A549 (cell line): ENCODE measurements around the gene LGALS3BP. TPM values are rescaled to one million over a fixed set of nuclear protein-coding genes. Genes with fewer than 3 reads are reported as not detected.
A peak's percentile ranks its signal among the peaks of the same experiment; 100 is the strongest.

Source experiments
- ATAC-seq, 2 experiments: fragments of 200-7000 bp in 1 of 2; fragments of >200 bp in 1 of 2; cut with Nextera tagmentation in 1 of 2; cut with Tn5 transposase in 1 of 2; 3 replicates each; pipeline versions ENCODE4 v1.8.0 to v1.9.1; 2018 to 2020; ENCODE audit warnings: mild to moderate bottlenecking in 1 of 2, moderate library complexity in 1 of 2
- CTCF ChIA-PET: fragments of 300-600 bp; sonication (Branson Sonifier 250); formaldehyde crosslinking; extraction: SDS; loops from one replicate; lab custom pipeline; 2021; ENCODE audit warnings: antibody characterized with exemption, inconsistent platforms; lab: Yijun Ruan, JAX
- POLR2A ChIA-PET: fragments of 350-600 bp; formaldehyde crosslinking; extraction: SDS; loops from one replicate; lab custom pipeline; 2021; ENCODE audit warnings: antibody characterized with exemption, inconsistent platforms; lab: Yijun Ruan, JAX
- DNase-seq, 2 experiments: peaks; one replicate each; pipeline versions ENCODE4 v3.0.0 to v3.0.0-alpha.2; 2011 to 2016; ENCODE audit warnings: low read depth in 1 of 2, low spot score in 1 of 2
- FAIRE-seq: peaks from 2 replicates; lab custom pipeline; 2011; peaks lifted over from hg19 to GRCh38; lab: Jason Lieb, UNC
- H3K27ac ChIP-seq, 2 experiments: fragments of >200 bp; sonication (Bioruptor Twin); formaldehyde crosslinking; 3 replicates each; pipeline ENCODE4 v1.5.1; 2016 to 2017
- H3K4me1 ChIP-seq: fragments of >200 bp; sonication (Bioruptor Twin); formaldehyde crosslinking; 3 replicates; pipeline ENCODE4 v1.6.1; 2016
- H3K4me2 ChIP-seq: fragments of >200 bp; sonication (Bioruptor Twin); formaldehyde crosslinking; 3 replicates; pipeline ENCODE4 v1.6.1; 2016
- H3K4me3 ChIP-seq: fragments of >200 bp; sonication (Bioruptor Twin); formaldehyde crosslinking; 3 replicates; pipeline ENCODE4 v1.5.1; 2016
- H3K9me3 ChIP-seq: fragments of >200 bp; sonication (Bioruptor Twin); formaldehyde crosslinking; 3 replicates; pipeline ENCODE4 v1.6.1; 2016
- BHLHE40 ChIP-seq: IDR thresholded peaks from 2 replicates; pipeline ENCODE4 v1.6.1; 2012; ENCODE audit warnings: low read depth, low read length, inconsistent platforms
- CEBPB ChIP-seq, 2 experiments: fragments of >200 bp in 1 of 2; sonication (Bioruptor Twin) in 1 of 2; formaldehyde crosslinking in 1 of 2; IDR thresholded peaks; 2 replicates each; pipeline ENCODE4 v1.6.1; 2012 to 2016
- CHD2 ChIP-seq: fragments of 150-350 bp; IDR thresholded peaks from 2 replicates; pipeline ENCODE4 v1.6.1; 2014; ENCODE audit warnings: low read length; ENCODE audit not compliant: partially characterized antibody
- GATA3 ChIP-seq: IDR thresholded peaks from 2 replicates; pipeline ENCODE4 v1.6.1; 2012; ENCODE audit warnings: borderline replicate concordance
- HOXA7 ChIP-seq: fragments of 250-450 bp; sonication (Bioruptor Pico); IDR thresholded peaks from 2 replicates; pipeline ENCODE4 v1.5.0; 2020; ENCODE audit warnings: mild to moderate bottlenecking, moderate library complexity
- HOXB5 ChIP-seq: fragments of 250-450 bp; sonication (Bioruptor Pico); IDR thresholded peaks from 2 replicates; pipeline ENCODE4 v1.5.0; 2020; ENCODE audit warnings: mild to moderate bottlenecking, moderate library complexity
- MYC ChIP-seq: IDR thresholded peaks from 2 replicates; pipeline ENCODE4 v1.6.1; 2012; ENCODE audit warnings: mild to moderate bottlenecking, inconsistent platforms, low read length, improper control_type of control experiment, borderline replicate concordance
- NFE2L2 ChIP-seq: fragments of 150-350 bp; conservative IDR thresholded peaks from 2 replicates; pipeline ENCODE4 v1.6.1; 2014; ENCODE audit warnings: low read length
- PHF8 ChIP-seq: fragments of 200-600 bp; sonication (generic); IDR thresholded peaks from 2 replicates; pipeline ENCODE4 v1.6.1; 2016; ENCODE audit warnings: low read depth, mild to moderate bottlenecking, antibody characterized with exemption, moderate library complexity, borderline replicate concordance
- POLR2AphosphoS2 ChIP-seq: conservative IDR thresholded peaks from 2 replicates; pipeline ENCODE4 v1.6.1; 2012; ENCODE audit warnings: low read length, improper control_type of control experiment, inconsistent platforms
- RARB ChIP-seq: fragments of 250-450 bp; sonication (Bioruptor Pico); IDR thresholded peaks from 2 replicates; pipeline ENCODE4 v1.8.0; 2021; ENCODE audit warnings: mild to moderate bottlenecking, moderate library complexity
- USF2 ChIP-seq: fragments of 450-650 bp; IDR thresholded peaks from 2 replicates; pipeline ENCODE4 v1.6.1; 2014; ENCODE audit warnings: antibody characterized with exemption
- ZFP36 ChIP-seq: fragments of 450-650 bp; IDR thresholded peaks from 2 replicates; pipeline ENCODE4 v1.6.1; 2014; ENCODE audit warnings: borderline replicate concordance; ENCODE audit not compliant: partially characterized antibody
- whole genome bisulfite sequencing: methylation state at CpG from one replicate; pipeline ENCODE4 v1.1.6; 2017; ENCODE audit errors: missing lambda C conversion rate; 5-methylcytosine and 5-hydroxymethylcytosine counted together
- polyA plus RNA-seq, 4 experiments: library from polyadenylated mRNA; depleted of rRNA in 3 of 4; stranded (reverse); fragments of >200 nt; fragmentation: RNase III in 1 of 4; extraction: RNeasy Plus Mini Kit Qiagen cat#74134 plus additional on column Dnase treatment in 1 of 4; gene quantifications; 2 replicates in 3 of 4; 3 replicates in 1 of 4; pipeline ENCODE4 v1.2.3, GENCODE V29; 2011 to 2017
- TF ChIP-seq, protein P1 (sequence below): fragments of >200 bp; sonication (Bioruptor Twin); formaldehyde crosslinking; IDR thresholded peaks from 3 replicates; pipeline ENCODE4 v1.6.1; 2016
- TF ChIP-seq, protein P2 (sequence below): fragments of >200 bp; sonication (Bioruptor Twin); formaldehyde crosslinking; IDR thresholded peaks from 2 replicates; pipeline ENCODE4 v1.6.1; 2016
- TF ChIP-seq, protein P3 (sequence below): IDR thresholded peaks from 2 replicates; pipeline ENCODE4 v1.6.1; 2012; ENCODE audit warnings: low read depth, borderline replicate concordance

The LGALS3BP gene
- polyA plus RNA-seq, 2 of the 4 experiments (the other 2 are of a cell fraction): 28.3 to 60.0 TPM

DNA sequence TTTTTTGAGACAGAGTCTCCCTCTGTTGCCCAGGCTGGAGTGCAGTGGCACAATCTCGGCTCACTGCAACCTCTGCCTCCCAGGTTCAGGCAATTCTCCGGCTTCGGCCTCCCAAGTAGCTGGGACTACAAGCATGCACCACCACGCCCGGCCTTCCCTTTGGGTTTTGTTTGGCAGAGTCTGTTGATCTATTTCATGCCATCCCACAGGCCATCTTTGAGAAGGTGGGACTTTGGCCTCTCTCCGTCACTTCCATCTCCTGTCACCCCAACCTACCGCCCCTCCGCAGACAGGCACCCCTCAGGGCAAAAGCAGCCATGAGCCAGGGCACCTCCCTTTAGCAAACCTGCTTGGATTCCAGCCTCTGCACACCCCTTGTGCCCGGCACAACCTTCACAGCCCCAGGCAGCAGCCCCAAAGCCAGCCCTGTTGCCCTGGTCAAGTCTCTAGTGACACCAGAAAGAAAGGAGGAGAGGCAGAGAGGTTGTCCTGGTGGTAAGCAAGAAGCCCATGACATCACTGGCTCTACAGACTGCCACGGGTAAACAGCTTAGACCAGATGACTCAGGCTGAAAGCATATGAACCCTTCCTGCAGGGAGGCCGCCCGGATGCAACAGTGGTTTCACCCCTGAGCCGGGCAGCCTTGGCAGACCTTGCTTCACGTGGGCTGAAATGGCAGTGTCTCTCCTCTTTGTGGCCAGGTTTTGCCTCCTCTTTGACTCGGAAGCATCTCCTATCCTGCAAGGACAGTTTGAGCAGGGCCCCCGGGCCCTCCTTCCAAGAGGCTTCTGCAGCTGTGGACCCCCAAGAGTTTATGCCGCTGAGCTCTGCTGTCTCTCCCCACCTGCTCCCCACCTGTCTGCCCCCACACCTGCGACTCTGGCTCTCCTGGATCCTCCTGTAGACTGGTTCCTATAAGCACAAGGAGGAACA, 46.4 kb downstream of the LGALS3BP start (continued):
- peak; percentile 96 for TF ChIP-seq ZFP36

- no peak for DNase-seq
- Histone ChIP-seq H3K9me3 (no peaks in the 10 kb centered on the region), H3K4me2 (no peak overlapping the region), H3K27ac (peak overlapping the region; percentile 0 to 91; a peak in 4 of 6 replicates), H3K4me3 (no peak overlapping the region), H3K4me1 (peaks cover 46% of the 10 kb centered on the region)
- no peak for TF ChIP-seq RARB
- no peak for TF ChIP-seq BHLHE40
- TF ChIP-seq, protein P1, sequence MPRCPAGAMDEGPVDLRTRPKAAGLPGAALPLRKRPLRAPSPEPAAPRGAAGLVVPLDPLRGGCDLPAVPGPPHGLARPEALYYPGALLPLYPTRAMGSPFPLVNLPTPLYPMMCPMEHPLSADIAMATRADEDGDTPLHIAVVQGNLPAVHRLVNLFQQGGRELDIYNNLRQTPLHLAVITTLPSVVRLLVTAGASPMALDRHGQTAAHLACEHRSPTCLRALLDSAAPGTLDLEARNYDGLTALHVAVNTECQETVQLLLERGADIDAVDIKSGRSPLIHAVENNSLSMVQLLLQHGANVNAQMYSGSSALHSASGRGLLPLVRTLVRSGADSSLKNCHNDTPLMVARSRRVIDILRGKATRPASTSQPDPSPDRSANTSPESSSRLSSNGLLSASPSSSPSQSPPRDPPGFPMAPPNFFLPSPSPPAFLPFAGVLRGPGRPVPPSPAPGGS: no peak
- TF ChIP-seq USF2: no peak
- TF ChIP-seq POLR2AphosphoS2: no peak
- no peak for TF ChIP-seq CHD2
- no peak for TF ChIP-seq GATA3
- no peak for TF ChIP-seq PHF8
- no peak for TF ChIP-seq MYC
- TF ChIP-seq NFE2L2: no peak
- TF ChIP-seq, protein P2, sequence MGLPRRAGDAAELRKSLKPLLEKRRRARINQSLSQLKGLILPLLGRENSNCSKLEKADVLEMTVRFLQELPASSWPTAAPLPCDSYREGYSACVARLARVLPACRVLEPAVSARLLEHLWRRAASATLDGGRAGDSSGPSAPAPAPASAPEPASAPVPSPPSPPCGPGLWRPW: no peak
- no peak for FAIRE-seq
- ATAC-seq: no peak
- ChIA-PET CTCF (interaction anchor here (0.6 to 1.1 kb wide), 4 partner anchors 10 to 723 kb away, joined by 3 to 4 read pairs (median 3); no protein-coding TSS in a partner anchor), POLR2A (no interaction called here)
- WGBS: 77% methylated on average over 29 of the region's 31 CpGs
These were observed 49.6 kb downstream of the LGALS3BP start for GRCh38 chr17:78929908-78930775.

- ATAC-seq (peak; percentile 38 to 71), FAIRE-seq (peak; percentile 32), DNase-seq (peak in 1 of 2 experiments; percentile 72)
- Histone ChIP-seq H3K27ac (peak overlapping the region; percentile 97 to 99), H3K4me1 (peaks cover 45% of the 10 kb centered on the region), H3K9me3 (no peaks in the 10 kb centered on the region), H3K4me2 (peak overlapping the region; percentile 99), H3K4me3 (peak overlapping the region; percentile 86)
- CTCF ChIA-PET: interaction anchor here (2.0 kb wide), 1 partner anchor 60 kb away, joined by 9 read pairs; no protein-coding TSS in a partner anchor
- POLR2A ChIA-PET: interaction anchor here (3.3 kb wide), 1 partner anchor 8 kb away, joined by 20 read pairs; no protein-coding TSS in a partner anchor
- WGBS: 35% methylated on average over 29 of the region's 33 CpGs
- TF ChIP-seq HOXA7 (no peak), HOXB5 (CRISPR knock-in tag) (no peak), BHLHE40 (no peak), PHF8 (peak; percentile 44; the same call in 1 of the 2 replicates), CEBPB (IDR thresholded peaks at IDR 0.05) (0 out of 4 replicates have a peak, but pooled peaks of 1 of the 2 experiments have one; percentile 15)
- TF ChIP-seq, protein P3, sequence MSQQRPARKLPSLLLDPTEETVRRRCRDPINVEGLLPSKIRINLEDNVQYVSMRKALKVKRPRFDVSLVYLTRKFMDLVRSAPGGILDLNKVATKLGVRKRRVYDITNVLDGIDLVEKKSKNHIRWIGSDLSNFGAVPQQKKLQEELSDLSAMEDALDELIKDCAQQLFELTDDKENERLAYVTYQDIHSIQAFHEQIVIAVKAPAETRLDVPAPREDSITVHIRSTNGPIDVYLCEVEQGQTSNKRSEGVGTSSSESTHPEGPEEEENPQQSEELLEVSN: 0 out of 2 replicates have a peak, but pooled peaks have one; percentile 36
These were observed 53.8 kb downstream of the LGALS3BP start for GRCh38 chr17:78925662-78926555.
